ENCODE data around the gene TBL1X.

GRCh38 chrX:9596837-9597236, 132.0 kb downstream of the TBL1X start:
- TF ChIP-seq CTCF (IDR thresholded peaks at IDR 0.05) (no peak), ZFX (IDR thresholded peaks at IDR 0.05; ENCODE audit: borderline replicate concordance) (no peak)
